Measurements from ENCODE around the gene RUSF1.

RUSF1 gene

DNA sequence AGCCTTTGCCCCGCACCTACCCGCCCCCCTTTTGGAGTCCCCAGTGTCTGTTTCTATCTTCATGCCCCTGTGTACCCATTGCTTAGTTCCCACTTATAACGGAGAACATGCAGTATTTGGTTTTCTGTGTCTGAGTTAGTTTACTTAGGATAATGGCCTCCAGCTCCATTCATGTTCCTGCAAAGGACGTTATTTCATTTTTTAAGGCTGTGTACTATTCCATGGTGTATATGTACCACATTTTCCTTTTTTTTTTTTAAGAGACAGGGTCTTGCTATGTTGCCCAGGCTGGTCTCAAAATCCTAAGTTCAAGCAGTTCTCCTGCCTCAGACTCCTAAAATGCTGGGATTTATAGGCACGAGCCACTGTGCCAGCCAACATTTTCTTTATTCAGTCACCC is 40.3 kb downstream of the RUSF1 start:
- DNase-seq, result no peak

- DNase-seq, result no peak
These were observed 40.9 kb downstream of the RUSF1 start for GRCh38 chr16:31467151-31467773.

DNA sequence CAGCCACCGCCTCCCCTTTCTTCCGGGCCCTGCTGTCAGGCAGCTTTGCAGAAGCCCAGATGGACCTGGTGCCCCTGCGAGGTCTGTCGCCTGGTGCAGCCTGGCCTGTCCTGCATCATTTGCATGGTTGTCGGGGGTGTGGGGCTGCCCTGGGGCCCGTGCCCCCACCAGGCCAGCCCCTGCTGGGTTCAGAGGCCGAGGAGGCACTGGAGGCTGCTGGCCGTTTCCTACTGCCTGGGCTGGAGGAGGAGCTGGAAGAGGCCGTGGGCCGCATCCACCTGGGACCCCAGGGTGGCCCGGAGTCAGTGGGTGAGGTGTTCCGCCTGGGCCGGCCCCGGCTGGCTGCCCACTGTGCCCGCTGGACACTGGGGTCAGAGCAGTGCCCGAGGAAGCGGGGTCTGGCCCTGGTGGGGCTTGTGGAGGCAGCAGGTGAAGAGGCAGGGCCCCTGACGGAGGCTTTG is 41.8 kb downstream of the RUSF1 start:
- no peak for DNase-seq

GRCh38 chr16:31465788-31466370 is 42.3 kb downstream of the RUSF1 start:
- no peak for DNase-seq

- DNase-seq, result no peak
These were observed 43.4 kb downstream of the RUSF1 start for GRCh38 chr16:31464781-31465260.

GRCh38 chr16:31464348-31464769 is 43.8 kb downstream of the RUSF1 start:
- no peak for DNase-seq

DNA sequence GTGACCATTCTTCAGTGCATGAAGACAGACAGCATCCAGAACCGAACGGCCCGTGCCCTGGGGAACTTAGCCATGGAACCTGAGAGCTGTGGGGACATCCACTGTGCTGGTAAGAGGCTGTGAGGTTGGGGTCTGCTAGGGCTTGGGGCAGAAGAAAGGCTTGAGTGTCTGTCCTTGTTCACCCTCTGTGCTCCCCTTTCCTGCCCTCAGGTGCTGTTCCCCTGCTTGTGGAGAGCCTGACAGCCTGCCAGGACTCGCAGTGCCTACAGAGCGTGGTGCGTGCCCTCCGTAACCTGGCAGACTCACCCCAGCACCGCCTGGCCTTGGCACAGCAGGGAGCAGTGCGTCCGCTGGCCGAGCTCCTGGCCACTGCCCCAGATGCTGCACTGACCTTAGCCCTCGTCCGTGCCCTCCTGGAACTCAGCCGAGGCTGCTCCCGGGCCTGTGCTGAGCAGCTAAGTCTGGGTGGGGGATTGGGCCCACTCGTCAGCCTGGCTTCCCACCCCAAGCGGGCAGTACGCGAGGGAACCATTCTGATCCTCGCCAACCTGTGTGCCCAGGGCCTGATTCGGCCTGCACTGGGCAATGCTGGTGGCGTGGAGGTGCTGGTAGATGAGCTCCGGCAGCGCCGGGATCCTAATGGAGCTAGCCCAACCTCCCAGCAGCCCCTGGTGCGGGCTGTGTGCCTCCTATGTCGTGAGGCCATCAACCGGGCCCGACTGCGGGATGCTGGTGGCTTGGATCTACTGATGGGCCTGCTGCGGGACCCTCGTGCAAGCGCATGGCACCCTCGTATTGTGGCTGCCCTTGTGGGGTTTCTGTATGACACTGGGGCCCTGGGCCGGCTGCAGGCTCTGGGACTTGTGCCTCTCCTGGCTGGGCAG is 46.0 kb downstream of the RUSF1 start:
- no peak for DNase-seq

GRCh38 chr16:31461201-31461920 is 46.8 kb downstream of the RUSF1 start:
- DNase-seq, result no peak

- peak; percentile 52 for DNase-seq
These were observed 47.6 kb downstream of the RUSF1 start for GRCh38 chr16:31460582-31461002.

- peak; percentile 99 for DNase-seq
These were observed 48.3 kb downstream of the RUSF1 start for GRCh38 chr16:31459687-31460581.

DNA sequence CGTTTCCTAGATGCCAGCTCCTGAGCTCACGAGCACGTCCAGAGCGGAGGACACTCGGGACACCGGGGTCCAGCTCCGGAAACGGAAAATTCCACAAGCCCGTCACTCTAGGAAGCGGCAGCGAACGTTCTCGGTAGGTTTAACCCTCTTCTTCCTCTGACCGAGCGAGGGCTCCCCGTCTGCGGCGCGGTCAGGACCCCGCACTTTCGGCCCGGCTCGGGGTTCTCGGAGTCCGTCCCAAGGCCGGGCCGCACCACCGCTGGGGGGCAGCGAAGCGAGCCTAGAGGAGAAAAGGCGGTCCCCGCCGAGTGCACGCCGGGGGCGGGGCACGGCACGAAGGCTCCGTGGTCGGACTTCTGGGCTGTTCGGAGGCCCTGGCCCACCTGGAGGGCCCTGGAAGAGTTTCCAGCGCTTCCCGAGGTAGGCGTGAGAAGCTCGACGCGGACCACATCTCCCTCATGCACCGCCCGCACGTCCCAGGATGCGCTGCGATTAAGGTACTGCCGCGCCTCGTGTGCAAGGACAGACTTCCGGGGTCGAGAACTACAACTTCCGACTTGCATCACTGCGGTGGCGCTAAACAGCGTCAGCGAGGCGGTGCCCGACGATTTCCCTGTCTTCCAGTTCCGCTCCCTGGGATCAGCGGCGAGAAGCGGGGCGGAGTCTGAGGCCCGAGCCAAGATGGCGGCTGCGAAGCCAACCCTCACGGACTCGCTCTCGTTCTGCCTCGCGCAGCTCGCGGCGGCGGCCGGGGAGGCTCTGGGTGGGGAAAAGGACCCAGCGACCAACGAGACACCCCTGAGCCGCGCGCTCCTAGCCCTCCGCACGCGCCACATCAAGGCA is 49.1 kb downstream of the RUSF1 start, which contains the start of gene ARMC5:
TSS of gene ARMC5 (plus strand) at position 658 of the 843 bp plus-strand sequence. CDS start at position 682, 24 bp downstream.
- peak; percentile 98 for DNase-seq

DNA sequence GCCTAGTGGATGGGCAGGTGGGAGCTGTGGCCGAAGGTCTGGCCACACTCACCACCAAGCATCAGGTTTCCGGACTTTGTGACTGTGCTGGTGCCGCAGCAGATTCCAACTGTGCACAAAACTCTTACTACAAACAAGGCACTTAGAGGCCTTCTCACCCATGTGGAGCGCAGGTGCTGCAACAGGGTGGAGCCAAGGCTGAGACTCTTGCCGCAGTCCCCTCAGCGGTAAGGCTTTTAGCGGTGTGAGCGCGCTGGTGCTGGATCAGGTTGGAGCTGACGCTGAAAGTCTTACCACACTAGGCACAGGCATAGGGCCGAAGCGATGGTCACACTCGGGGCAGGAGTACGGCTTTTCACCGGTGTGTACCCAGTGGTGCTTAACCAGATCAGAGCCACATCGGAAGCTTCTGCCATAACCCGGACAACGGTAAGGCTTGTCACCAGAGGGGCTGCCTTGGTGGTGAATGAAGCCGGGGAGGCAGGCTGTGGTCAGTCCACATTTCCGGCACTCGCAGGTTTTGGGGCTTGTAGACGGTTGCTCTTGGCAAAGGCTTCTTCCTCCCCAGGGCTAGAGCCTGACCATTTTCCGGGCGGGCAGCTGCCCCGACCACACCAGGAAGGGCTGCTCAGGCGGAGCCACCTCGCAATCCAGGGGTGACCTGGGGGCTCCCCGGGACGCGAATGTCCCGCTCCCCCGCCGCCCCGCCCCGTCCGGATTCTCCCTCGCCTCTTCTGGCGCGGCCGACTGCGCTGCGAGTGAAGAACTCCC is 49.9 kb downstream of the RUSF1 start:
- DNase-seq, result no peak

GRCh38 chr16:31456988-31457360 is 51.2 kb downstream of the RUSF1 start:
- DNase-seq, result no peak

DNA sequence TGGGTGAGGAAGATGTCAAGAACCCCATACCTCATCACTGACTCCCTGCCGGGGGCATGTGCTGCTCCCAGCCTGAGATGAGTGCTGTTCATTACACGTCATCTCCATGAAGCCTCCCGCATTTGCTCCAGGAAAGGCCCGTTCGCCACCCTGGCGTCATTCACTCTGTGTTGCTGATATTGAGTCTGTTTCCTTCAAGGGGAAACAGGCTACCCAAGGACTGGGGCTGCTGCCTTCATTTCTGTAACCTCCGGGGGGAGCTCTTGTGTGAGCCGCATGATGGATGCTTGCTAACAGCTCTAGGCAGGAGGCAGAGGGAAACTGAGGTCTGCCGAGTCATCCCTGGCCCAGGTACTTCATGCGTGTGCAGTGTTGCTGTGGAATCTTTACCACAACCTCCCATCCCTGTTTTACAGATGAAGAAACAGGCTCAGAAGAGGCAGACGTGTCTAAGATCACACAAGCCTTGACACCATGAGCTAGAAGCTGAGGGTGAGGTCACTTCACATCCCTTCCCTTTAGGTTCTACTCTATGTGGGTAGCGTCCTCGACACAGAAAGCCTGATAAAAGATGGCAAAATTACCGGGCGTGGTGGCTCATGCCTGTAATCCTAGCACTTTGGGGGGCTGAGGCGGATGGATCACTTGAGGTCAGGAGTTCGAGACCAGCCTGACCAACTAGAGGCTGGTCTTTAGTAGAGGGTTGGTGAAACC is 52.4 kb downstream of the RUSF1 start:
- DNase-seq, result no peak

DNA sequence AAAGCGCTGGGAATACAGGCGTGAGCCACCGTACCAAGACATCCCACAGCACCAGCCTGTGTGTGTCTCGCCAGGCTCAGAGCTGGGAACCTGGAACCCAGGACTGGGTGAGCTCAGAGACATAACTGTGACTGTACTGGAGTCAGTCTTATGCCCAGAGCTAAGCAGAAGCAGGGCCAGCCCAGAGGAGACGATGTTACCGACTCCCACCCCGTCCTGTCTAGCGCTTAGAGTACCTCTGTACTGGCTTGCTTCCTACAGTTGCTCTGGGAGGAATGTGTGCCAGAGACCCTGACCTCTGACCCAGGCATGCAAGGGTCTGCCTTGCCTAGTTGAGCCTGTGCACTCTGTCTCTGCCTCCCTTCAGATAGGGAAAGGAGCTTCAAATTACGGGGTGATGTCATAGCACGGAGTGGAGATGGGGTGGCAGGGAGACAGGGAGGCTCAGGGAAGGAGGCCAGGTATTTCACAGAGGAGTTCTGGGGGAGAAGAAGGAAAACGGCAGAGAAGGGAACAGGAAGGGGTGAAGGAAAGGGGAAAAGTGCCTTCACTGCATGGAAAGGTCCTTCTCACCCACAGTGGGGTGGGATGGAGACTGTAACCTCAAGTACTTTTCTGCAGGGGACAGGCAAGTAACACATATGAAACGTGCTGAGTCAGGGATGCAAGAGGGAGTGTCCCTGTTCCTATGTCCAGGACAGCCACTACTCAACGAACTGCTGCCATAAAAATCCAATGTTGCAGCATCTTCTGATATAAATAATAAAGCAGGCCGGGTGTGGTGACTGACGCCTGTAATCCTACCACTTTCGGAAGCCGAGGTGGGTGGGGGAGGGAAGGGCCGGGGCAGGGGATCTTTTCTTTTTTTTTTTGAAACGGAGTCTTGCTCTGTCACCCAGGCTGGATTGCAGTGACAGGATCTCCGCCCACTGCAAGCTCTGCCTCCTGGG is 54.7 kb downstream of the RUSF1 start:
- DNase-seq, result peak; percentile 51

- peak; percentile 90 for DNase-seq
These were observed 55.5 kb downstream of the RUSF1 start for GRCh38 chr16:31452631-31453106.

- peak; percentile 81 for DNase-seq
These were observed 56.4 kb downstream of the RUSF1 start for GRCh38 chr16:31451681-31452351.

All from fibroblast of skin of abdomen (primary cell).